ENCODE data around the gene UPK1B.

GRCh38 chr3:119240591-119241434 lies 67.4 kb downstream of the UPK1B start, which contains the start of gene B4GALT4:
- no peak for TF ChIP-seq CTCF (conservative IDR thresholded peaks at IDR 0.05; ENCODE audit: low read length)
- no peak for TF ChIP-seq EZH2phosphoT487 (IDR thresholded peaks at IDR 0.05; ENCODE audit: borderline replicate concordance, low read depth, low read length)

Measured in OCI-LY7 (cell line).